K562 (cell line): ENCODE measurements around the gene FGF14. TPM values are rescaled to one million over a fixed set of nuclear protein-coding genes. Genes with fewer than 3 reads are reported as not detected.

ENCODE experiments used
- ATAC-seq: fragments of 200-7000 bp; cut with Tn5 transposase; 3 replicates; pipeline ENCODE4 v1.9.1; 2020; ENCODE audit warnings: moderate library complexity
- BruUV-seq: library from RNA; stranded (reverse); fragments of 400-500 nt; replicated peaks from 2 replicates; lab custom pipeline; 2021; lab: Mats Ljungman, UMichigan
- CTCF ChIA-PET: fragments of 300-600 bp; formaldehyde crosslinking; extraction: SDS; loops from one replicate; lab custom pipeline; 2021; ENCODE audit warnings: low intra/inter-chr PET ratio; lab: Yijun Ruan, JAX
- POLR2A ChIA-PET: fragments of 300-600, 350-650 bp; sonication (Branson Sonifier 250); formaldehyde crosslinking; extraction: SDS; loops from one replicate; lab custom pipeline; 2021; ENCODE audit warnings: antibody characterized with exemption, inconsistent platforms; lab: Yijun Ruan, JAX
- DNase-seq, 4 experiments: peaks; one replicate each; pipeline versions ENCODE4 v3.0.0 to v3.0.0-alpha.2; 2011 to 2018; ENCODE audit warnings: low spot score in 3 of 4, mixed read lengths in 3 of 4; ENCODE audit errors: extremely low read depth in 1 of 4
- FAIRE-seq: peaks from 2 replicates; lab custom pipeline; 2011; peaks lifted over from hg19 to GRCh38; lab: Jason Lieb, UNC
- H2AFZ ChIP-seq: 2 replicates; pipeline ENCODE4 v1.6.0; 2011; ENCODE audit warnings: low read depth, low read length, control low read depth, inconsistent platforms
- H3K27ac ChIP-seq: fragments of 200-600 bp; 3 replicates; pipeline ENCODE4 v1.8.0; 2011; ENCODE audit warnings: low read depth, mild to moderate bottlenecking, control low read depth, inconsistent platforms, low read length, moderate library complexity, mixed read lengths; ENCODE audit errors: extremely low read depth
- H3K27me3 ChIP-seq, 2 experiments: fragments of 300-600 bp in 1 of 2; 2 replicates in 1 of 2; 3 replicates in 1 of 2; pipeline versions ENCODE4 v1.6.0 to v1.8.0; 2011; ENCODE audit warnings: inconsistent platforms in 2 of 2, low read length in 2 of 2, mild to moderate bottlenecking in 1 of 2, mixed read lengths in 1 of 2, moderate library complexity in 1 of 2; ENCODE audit not compliant: control insufficient read depth in 2 of 2, insufficient read depth in 2 of 2
- H3K36me3 ChIP-seq: fragments of 300-600 bp; 3 replicates; pipeline ENCODE4 v1.8.0; 2011; ENCODE audit warnings: mild to moderate bottlenecking, low read length, inconsistent platforms; ENCODE audit not compliant: control insufficient read depth, insufficient read depth
- H3K4me1 ChIP-seq, 2 experiments: fragments of 200-600 bp in 1 of 2; replicated peaks in 1 of 2; 2 replicates in 1 of 2; 3 replicates in 1 of 2; pipeline versions ENCODE4 v1.5.1 to v1.8.0; 2011; ENCODE audit warnings: inconsistent platforms in 2 of 2, low read length in 2 of 2, mild to moderate bottlenecking in 1 of 2, mixed read lengths in 1 of 2, moderate library complexity in 1 of 2; ENCODE audit not compliant: control insufficient read depth in 2 of 2, insufficient read depth in 2 of 2
- H3K4me2 ChIP-seq: 2 replicates; pipeline ENCODE4 v1.6.1; 2011; ENCODE audit warnings: low read length, control low read depth, inconsistent platforms, mixed read lengths; ENCODE audit not compliant: insufficient read depth
- H3K4me3 ChIP-seq: fragments of 200-600 bp; sonication (generic), shearing (Covaris generic); 2 replicates; pipeline ENCODE4 v1.5.1; 2016; ENCODE audit warnings: control low read depth, inconsistent platforms
- H3K79me2 ChIP-seq: fragments of 200-600 bp; 3 replicates; pipeline ENCODE4 v1.8.0; 2011; ENCODE audit warnings: low read length, inconsistent platforms; ENCODE audit not compliant: control insufficient read depth, insufficient read depth
- H3K9ac ChIP-seq, 2 experiments: 2 replicates each; pipeline versions ENCODE4 v1.6.0 to v1.6.1; 2011; ENCODE audit warnings: low read depth in 2 of 2, low read length in 2 of 2, control low read depth in 1 of 2, inconsistent platforms in 1 of 2, mild to moderate bottlenecking in 1 of 2, mixed read lengths in 1 of 2; ENCODE audit not compliant: insufficient read depth in 1 of 2
- H3K9me1 ChIP-seq: one replicate; pipeline ENCODE4 v1.6.0; 2011; ENCODE audit warnings: inconsistent platforms, mild to moderate bottlenecking, low read length, moderate library complexity; ENCODE audit not compliant: control insufficient read depth, insufficient read depth
- H3K9me3 ChIP-seq: replicated peaks from 2 replicates; pipeline ENCODE4 v1.5.1; 2011; ENCODE audit warnings: low read depth, low read length, inconsistent platforms; ENCODE audit not compliant: control insufficient read depth, insufficient read depth
- H4K20me1 ChIP-seq: replicated peaks from 2 replicates; pipeline ENCODE4 v1.6.1; 2011; ENCODE audit warnings: low read length, inconsistent platforms, mixed read lengths; ENCODE audit not compliant: control insufficient read depth, insufficient read depth
- ETV5 ChIP-seq: sonication (generic); formaldehyde crosslinking; IDR thresholded peaks from 2 replicates; pipeline ENCODE4 v1.4.0; 2020; ENCODE audit warnings: low read depth, mild to moderate bottlenecking, missing genetic modification reagents
- NCOA4 ChIP-seq: fragments of 450-650 bp; IDR thresholded peaks from 2 replicates; pipeline ENCODE4 v1.6.1; 2018; ENCODE audit warnings: mild to moderate bottlenecking; ENCODE audit not compliant: partially characterized antibody
- PCBP2 ChIP-seq: fragments of 200-400 bp; formaldehyde crosslinking; IDR thresholded peaks from 2 replicates; pipeline ENCODE4 v1.6.1; 2018; ENCODE audit warnings: low read length, low read depth, mild to moderate bottlenecking, moderate library complexity; ENCODE audit not compliant: poor library complexity, severe bottlenecking
- WGBS: fragments of 100-300 bp; shearing (Covaris generic); methylation state at CpG from one replicate; pipeline ENCODE4 v1.1.6; 2016; ENCODE audit warnings: low coverage, mixed read lengths; ENCODE audit not compliant: insufficient coverage; ENCODE audit errors: missing lambda C conversion rate; 5-methylcytosine and 5-hydroxymethylcytosine counted together
- in situ Hi-C: fragments of 300-500 bp; cut with MboI; formaldehyde crosslinking; loops from 4 replicates; pipeline ENCODE4 v1.15.0; 2018; ENCODE audit warnings: inconsistent platforms, mixed read lengths
- intact Hi-C: fragments of 100-400 bp; cut with micrococcal nuclease; formaldehyde crosslinking; loops from 2 replicates; pipeline ENCODE4 v1.14.2; 2022
- polyA plus RNA-seq, 8 experiments: library from polyadenylated mRNA; depleted of rRNA in 4 of 8; stranded (reverse) in 5 of 8; unstranded in 3 of 8; fragments of >200 nt; fragmentation: Nextera tagmentation in 2 of 8; fragmentation: Illumina TruSeq in 1 of 8; extraction: Ambion mirVana in 2 of 8; extraction: Trizol in 1 of 8; gene quantifications; 2 replicates each; pipeline versions ENCODE4 v1.2.1 to v1.2.3, GENCODE V29; 2011 to 2014; ENCODE audit warnings: inconsistent platforms in 1 of 8, missing spikeins in 1 of 8
- total RNA-seq, 7 experiments: library from RNA; depleted of rRNA in 6 of 7; stranded (reverse); fragments of >200 nt in 6 of 7; fragmentation: Illumina TruSeq in 2 of 7; extraction: Trizol in 2 of 7; gene quantifications; 2 replicates each; pipeline versions ENCODE4 v1.2.1 to v1.2.3, GENCODE V29; 2011 to 2021; ENCODE audit warnings: low replicate concordance in 1 of 7

FGF14 gene
- total and polyA plus RNA-seq, 9 of the 15 experiments (the other 6 are each of a cell fraction or from before 2014, with no cell fraction given), result not detected

DNA sequence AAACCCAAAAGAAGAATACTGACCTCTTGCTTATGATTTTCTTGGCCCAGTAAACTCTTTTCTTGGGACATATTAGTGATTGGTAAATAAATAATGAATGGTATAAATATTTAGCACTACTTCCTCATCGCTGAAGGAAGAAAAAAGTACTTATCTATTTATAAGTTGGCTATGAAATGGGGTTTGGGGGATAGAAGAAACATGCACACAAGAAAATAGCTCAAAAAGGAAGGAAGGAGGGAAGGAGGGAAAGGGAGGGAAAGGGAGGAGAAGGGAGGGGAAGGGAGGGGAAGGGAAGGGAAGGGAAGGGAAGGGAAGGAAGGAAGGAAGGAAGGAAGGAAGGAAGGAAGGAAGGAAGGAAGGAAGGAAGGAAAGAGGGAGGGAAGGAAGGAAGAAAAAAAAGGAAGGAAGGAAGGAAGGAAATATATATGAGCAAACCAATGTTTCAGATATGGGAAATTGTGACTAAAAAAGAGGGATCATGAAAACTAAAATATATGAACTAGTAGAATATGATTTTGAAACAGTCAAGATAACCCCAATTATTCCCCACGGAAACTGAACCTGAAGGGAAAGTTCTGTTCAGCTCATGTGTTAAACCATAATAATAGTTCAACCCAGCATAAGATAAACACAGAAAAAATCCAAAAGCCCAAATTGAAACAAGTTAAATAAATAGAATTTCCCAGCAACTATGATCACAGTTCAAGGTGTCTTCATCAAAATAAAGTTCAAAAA is 75.3 kb downstream of the FGF14 start:
- ChIA-PET POLR2A (no interaction called here), CTCF (no interaction called here)
- FAIRE-seq (no peak), ATAC-seq (no peak), DNase-seq (no peak)
- Histone ChIP-seq H3K27ac (no peak overlapping the region), H3K4me1 (no peaks in the 10 kb centered on the region), H3K9ac (no peak overlapping the region), H3K27me3 (no peaks in the 10 kb centered on the region), H3K4me3 (no peak overlapping the region), H3K36me3 (no peaks in the 10 kb centered on the region), H3K9me3 (no peaks in the 10 kb centered on the region), H3K4me2 (no peak overlapping the region), H2AFZ (no peak overlapping the region), H3K9me1 (no peaks in the 10 kb centered on the region), H3K79me2 (no peaks in the 10 kb centered on the region), H4K20me1 (no peaks in the 10 kb centered on the region)
- TF ChIP-seq NCOA4 (no peak), PCBP2 (peak; percentile 59)
- 0% methylated on average over 2 of the region's 2 CpGs for WGBS
- in situ Hi-C loops (no loop called here), intact Hi-C loops (no loop called here)
- no TSS peak for BruUV-seq

DNA sequence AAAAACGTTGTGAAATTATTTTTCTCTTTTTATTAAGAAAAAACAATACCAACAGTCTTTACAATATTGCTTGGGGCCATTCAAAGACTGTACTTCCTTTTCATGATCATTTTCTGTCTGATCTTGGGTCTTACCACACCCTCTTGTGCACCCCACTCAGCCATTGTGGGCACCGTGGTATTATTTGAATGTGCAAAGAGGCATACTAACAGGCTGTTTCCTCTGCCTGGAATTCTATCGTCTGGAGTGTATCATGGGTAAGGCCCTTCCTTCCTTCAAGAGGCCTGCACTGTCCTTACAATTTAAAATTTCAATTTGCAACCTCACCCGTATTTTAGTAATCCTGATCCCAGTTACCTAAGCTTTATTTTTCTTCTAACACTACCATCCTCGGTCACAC is 76.5 kb downstream of the FGF14 start:
- H2AFZ ChIP-seq, result no peak overlapping the region
- no peaks in the 10 kb centered on the region for H3K27me3 ChIP-seq
- no peak overlapping the region for H3K27ac ChIP-seq
- CTCF ChIA-PET, result no interaction called here
- no peak overlapping the region for H3K4me2 ChIP-seq
- H3K9me1 ChIP-seq, result no peaks in the 10 kb centered on the region
- POLR2A ChIA-PET, result no interaction called here
- BruUV-seq, result no TSS peak
- in situ Hi-C loops (no loop called here), intact Hi-C loops (no loop called here)
- no peak for TF ChIP-seq ETV5 (CRISPR knock-in tag)
- DNase-seq (no peak), FAIRE-seq (no peak), ATAC-seq (no peak)
- no peaks in the 10 kb centered on the region for H3K79me2 ChIP-seq
- no peak overlapping the region for H3K4me3 ChIP-seq
- 2% methylated on average over 5 of the region's 5 CpGs for WGBS
- no peaks in the 10 kb centered on the region for H3K36me3 ChIP-seq
- H3K9ac ChIP-seq, result no peak overlapping the region
- H3K9me3 ChIP-seq, result no peaks in the 10 kb centered on the region
- H3K4me1 ChIP-seq, result no peaks in the 10 kb centered on the region
- no peaks in the 10 kb centered on the region for H4K20me1 ChIP-seq
